HuH-7 (cell line): ENCODE data around the gene GNB5.
A peak's percentile ranks its signal among the peaks of the same experiment; 100 is the strongest.
"Not testable (repeated sequence)": the region's sequence is repeated elsewhere in the genome, so short reads cannot be mapped to it uniquely, and the experiment has no call there.

Source experiments
- DNase-seq: peaks from one replicate; pipeline ENCODE4 v3.0.0; 2011; ENCODE audit warnings: low spot score

Gene GNB5

DNA sequence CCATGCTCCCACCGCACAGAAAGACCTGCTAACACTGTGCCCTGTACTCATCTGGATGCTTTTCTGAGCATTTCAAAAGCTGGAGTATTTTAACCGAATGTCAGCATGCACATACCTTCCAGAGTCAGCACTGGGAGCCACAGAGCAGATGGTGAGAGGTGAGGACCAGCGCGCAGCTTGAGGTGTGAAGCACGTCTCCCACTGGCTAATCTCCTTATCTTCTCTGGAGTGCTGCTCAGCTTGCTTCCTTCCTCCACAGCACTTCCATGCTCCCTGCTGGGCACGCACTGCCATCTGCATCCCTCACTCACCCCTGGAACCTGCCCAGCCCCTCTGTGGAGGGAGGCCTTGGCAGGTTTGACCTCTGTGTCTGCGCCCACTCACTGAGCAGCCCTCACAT, at the start of gene GNB5:
TSS of gene GNB5 (minus strand) at position 186 of the 400 bp plus-strand sequence. CDS start 6,716 bp downstream, outside the sequence.
- DNase-seq = no peak

DNA sequence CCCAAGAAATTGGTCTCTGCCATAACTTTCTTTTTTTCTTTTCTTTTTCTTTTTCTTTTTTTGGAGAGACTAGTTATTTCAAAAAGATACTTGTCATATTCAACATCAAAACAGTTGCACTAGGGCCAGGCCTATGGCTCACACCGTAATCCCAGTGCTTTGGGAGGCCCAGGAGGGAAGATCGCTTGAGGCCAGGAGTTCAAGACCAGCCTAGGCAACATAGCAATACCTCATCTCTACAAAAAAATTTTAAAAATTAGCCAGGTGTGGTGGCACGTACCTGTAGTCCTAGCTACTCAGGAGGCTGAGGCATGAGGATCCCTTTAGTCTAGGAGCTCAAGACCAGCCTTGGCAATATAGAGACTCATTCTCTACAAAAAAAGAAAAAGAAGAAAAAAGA, 49.0 kb upstream of the GNB5 start:
- DNase-seq = no peak

DNA sequence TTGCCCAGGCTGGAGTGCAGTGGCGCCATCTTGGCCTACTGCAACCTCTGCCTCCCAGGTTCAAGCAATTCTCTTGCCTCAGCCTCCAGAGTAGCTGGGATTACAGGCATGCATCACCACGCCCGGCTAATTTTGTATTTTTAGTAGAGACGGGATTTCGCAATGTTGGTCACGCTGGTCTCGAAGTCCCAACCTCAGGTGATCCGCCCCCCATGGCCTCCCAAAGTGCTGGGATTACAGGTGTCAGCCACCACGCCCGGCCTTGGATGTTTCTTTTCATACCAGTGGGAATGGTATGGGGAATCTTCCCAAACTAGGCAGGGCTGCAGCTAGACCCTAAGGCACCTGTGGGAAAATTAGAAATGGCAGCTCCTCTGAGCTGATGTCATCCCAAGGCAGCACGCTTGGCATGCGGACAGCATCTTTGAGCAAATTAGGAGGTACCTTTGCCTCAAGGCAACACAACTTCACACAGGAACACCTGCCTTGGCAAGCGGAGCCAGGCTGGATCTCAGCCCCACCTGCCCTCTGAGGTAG, 47.9 kb upstream of the GNB5 start:
- not testable (repeated sequence) for DNase-seq

DNA sequence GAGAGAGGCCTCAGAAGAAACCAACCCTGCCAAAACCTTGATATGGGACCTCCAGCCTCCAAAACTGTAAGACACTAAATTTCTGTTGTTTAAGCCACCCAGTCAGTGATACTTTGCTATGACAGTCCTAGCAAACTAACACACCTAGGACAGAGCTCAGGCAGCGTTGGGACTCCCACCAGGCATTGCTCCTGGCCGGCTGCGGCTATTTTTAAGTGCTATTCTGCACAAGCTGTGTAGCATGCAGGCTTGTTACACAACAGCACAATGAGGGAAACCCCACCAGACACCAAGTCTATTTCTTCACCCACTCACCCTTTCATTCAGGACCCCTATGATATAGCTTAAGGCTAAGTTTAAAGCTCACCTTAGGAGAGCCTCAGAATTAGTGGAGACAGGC, 47.0 kb upstream of the GNB5 start:
- no peak for DNase-seq

DNA sequence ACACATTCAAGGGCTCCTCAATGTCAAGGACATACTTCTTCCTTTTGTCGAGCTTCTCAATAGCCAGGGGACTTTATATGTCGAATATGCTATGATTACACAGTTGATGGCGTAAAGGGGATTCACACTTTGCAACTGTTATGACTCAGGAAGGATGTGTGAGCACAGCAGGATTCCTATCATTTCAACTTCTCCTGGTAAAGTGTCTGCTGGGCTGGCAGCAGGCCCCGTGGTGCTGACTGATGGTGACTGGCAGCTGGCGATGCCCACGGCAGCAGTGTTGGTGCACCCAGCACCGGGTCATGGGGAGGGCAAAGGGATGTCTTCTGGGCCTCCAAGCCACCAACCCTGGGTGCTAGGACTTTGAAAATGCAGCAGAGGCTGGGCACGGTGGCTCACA, 44.8 kb upstream of the GNB5 start:
- DNase-seq = no peak

DNA sequence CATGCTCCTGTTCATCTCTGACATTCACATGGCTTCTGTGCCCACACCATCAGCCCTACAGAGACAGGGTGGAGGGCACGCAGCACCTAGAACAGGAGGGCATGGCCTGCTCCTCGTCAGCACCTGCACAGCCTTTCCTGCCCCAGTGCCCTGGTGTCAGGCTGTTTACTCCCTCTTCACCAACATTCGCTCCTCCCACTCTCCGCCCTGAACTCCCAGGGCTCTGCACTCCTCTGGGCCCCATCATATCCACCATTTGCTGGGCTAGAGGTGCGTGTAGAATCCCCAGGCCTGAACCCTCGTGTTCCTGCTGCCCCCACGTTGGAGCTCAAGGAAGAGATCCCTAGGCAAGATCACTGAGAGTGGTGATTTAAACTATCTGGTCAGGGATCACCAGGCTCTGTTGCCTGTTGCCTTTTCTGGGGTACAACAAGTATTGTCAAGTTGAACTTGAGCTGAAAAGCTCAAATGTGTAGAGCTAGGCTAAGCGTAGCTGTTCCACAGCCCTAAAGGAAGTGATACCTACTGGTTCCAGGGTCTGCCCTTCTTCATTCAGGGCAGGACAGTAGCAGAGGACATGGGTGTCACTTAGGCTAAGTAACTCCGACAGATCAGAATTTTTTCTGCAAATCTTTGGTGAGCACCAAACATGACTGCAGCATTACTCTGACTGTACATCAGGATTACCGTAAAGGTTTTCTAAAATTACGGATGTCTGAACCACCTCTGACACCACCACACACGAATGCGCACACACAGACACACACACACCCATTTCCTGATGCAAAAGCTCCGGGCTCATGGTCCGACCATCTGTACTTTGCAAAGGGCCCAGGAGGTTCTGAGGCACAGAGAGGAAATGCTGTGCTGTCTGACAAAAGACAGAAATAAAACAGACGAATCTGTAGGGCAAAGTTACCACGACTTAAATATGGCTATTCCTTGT, 43.7 kb upstream of the GNB5 start:
- no peak for DNase-seq

DNA sequence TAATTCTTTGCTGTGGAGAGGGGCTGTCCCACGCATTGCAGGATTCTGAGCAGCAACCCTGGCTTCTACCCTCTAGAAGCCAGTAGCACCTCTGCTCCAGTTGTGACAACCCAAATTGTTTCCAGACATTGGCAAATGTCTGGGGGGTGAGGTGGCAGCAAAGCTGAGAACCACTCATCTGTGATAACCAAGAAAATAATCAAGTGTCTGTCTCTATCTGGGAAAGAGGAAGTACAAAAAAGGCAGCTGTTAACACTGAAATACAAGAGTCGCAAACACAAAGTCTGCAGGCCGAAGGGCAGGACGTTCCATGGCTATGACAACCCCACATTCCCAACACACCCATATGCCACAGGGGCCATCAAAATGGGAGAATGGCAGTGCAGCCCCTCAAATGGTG, 42.2 kb upstream of the GNB5 start:
- no peak for DNase-seq

DNA sequence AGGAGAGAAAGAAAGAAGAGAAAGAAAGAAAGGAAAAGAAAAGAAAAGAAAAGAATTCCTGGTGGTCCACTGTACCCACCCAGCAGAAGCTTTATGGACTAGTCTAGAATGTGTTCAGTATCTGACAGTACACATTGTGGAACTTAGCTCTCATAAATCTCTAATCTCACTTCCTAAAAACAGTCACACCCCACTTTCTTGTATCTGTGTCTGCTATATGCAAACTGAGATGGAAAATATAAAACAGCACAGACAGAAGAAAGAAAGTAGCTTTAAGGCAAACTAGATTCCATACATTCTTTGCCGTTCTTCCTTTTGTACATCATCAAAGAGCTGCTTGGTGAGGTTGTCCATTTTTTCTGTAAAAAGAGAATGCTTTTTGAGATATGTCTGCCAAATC, 41.1 kb upstream of the GNB5 start:
- no peak for DNase-seq

DNA sequence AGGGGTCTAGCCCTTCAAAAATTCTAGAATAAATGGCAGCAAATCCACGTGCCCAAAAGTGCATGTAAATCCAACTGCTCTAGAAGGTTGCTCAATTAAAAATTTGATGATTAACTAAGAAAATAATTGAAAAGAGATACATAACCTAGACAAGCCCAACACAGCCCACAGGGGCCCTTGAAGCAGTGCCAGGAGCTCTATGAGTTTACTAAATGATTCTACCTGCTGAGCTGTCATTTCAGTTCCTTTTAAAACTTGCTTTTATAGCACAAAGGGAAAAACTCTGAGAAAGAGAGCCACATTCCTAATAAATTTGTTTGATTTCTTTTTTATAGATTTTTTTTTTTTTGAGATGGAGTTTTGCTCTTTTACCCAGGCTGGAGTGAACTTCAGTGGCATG, 38.9 kb upstream of the GNB5 start:
- DNase-seq = no peak

DNA sequence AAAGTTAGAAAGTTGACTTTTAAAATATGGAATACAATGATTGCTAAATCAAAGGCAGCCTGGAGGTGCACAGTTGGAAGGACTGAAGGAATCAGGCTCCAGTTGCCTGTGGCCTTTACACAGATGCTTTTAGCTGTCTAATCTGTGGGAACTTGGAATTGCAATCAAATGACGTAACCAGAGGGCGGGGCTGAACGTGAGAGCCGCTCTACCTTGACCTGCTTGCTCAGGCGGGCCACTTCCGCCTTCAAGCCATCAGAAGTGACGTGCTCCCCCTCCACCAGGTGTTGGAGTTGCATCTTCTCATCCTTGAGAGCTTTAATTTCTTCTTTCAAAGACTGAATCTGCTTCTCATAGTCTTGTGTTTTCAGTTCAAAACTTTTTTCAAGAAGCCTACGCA, 37.7 kb upstream of the GNB5 start:
- no peak for DNase-seq

DNA sequence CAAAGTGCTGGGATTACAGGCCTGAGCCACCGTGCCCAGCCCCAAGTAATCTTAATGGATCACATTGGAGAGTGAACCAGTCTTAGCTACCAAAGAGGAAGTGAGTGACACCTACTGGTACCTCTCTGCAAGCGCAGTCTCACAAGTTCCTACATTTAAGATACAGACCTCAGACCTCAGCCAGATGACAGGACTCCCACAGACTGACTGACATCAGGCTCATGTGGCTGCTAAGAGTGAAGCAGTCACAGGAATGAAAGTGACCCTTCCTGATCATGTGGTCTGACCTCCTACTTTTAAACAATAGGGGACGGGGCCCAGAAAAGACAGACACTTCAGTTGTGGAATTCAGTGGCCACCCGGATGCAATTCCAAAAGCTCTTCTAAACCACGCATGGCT, 36.3 kb upstream of the GNB5 start:
- DNase-seq = peak; percentile 62

DNA sequence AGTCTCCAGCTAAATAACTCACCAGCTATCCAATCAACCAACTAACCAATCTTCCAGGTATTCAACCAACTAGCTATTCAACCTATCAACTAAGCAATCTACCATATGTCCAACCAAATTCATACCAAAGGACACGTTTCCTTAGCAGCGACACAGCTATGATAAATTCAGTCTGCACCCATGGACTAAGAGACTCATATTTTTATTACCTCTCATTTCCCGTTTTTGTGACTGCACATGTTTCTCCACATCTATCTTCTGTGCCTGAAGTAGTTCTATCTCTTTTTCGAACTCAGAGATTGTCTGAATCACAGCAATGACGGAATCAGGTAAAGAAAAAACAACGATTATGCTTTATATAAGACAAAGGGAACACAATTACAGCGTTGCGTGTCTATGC, 34.0 kb upstream of the GNB5 start:
- no peak for DNase-seq

DNA sequence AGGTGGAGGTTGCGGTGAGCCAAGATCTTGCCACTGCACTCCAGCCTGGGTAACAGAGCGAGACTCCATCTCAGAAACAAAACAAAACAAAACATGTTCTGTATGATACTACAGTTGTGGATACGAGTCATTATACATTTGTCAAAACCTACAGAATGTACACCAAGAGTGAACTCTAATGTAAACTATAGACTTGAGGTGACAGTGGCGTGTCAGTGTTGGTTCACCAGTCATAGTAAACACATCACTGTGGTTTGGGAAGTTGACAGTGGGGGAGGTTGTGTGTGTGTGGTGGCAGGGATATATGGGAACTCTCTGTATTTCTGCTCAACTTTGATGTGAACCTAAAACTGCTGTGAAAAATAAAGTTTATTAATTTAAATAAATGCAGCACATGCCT, 33.0 kb upstream of the GNB5 start:
- DNase-seq = no peak

DNA sequence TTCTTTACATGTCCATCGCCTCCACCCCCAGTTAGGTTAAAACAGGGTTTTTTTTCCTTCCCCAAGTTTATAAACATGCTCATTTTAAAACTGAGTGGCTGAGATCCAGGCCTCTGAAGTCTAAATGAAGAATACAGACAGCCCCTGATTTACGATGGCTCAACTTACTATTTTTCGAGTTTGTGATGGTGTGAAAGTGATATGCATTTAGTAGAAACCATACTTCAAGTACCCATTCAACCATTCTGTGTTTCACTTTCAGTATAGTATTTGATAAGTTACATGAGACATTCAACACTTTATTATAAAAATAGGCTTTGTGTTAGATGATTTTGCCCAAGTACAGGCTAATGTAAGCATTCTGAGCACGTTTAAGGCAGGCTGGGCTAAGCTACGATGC, 30.5 kb upstream of the GNB5 start:
- DNase-seq = no peak

DNA sequence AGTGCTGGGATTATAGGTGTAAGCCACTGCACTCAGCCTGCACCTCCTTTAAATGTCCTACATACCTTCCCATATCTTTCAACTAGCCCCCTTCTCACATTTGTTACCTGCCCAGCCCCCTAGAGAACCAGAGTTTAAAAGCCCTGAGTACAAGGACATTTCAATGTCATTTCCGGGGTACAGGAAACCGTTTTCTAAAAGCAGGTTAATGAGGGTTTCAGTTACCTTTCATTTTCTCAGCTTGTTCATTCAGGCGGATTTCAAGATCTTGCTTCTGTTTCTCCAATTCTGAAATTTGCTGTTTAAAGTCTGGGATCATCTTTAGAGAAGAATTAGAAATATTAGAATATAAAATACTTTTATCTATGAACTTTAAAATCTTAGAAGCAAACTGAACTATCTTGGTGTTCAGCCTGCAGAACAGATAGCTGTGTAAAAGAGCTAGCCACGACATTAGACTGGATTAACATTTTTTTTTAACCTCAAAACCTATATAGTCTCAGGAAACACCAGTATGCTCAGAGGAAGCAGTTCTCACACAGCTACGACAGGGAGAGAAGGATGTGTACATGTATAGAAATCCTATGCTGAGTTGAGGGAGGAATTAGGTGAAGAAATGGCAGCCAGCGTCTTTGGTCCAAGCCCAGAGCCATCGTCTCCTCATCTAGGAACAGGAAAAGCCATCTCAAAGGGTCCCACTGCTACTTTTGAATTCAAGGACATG, 29.9 kb upstream of the GNB5 start:
- DNase-seq = no peak

DNA sequence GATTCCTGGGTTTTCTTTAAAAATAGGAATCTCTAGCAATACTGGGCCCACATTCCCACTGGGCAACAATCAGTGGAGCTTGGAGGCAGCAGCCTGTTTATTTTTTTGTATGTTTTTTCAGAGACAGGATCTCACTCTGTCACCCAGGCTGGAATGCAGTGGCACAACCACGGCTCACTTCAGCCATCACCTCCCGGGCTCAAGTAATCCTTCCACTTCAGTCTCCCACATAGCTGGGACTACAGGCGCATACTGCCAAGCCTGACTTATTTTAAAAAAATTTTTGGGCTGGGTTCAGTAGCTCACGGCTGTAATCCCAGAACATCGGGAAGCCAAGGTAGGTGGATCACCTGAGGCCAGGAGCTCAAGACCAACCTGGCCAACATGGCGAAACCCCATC, 29.1 kb upstream of the GNB5 start:
- no peak for DNase-seq

DNA sequence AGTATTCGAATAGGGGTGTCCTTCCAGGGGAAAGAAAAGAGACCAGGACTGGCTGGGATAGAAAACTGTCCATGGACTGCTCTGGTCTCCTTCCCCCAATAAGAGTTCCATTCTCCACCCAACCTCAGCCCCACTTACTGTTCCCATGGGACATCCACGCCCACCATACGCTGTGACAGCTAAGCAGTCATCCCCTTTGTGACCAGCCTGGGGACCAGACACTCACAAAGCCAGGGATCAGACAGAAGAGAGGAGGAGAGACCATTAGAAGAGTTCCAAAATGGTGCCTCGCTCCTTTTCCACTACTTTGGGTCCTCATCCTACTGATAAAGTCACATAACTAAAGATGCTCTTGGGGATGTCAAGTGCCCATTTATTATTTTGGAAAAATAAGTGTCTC, 27.6 kb upstream of the GNB5 start:
- no peak for DNase-seq

DNA sequence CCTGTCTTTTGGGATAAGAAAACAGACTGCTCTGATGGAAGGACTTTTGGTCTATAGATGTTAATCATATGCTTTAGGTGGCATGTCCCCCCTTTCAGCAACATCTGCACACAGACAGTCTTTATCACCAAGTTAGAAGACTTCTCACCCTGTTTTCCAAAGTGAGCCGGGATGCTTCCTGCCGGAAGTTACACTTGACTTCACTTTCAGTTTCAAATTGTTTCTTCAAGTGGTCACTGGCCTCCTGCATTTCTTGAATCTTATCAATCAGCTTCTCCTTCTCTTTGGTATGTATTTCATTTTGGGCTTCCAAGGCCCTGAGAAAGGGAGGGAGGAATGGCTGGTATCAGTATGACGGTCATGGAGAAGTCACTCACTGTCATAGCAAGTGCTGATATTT, 27.2 kb upstream of the GNB5 start:
- DNase-seq = no peak

DNA sequence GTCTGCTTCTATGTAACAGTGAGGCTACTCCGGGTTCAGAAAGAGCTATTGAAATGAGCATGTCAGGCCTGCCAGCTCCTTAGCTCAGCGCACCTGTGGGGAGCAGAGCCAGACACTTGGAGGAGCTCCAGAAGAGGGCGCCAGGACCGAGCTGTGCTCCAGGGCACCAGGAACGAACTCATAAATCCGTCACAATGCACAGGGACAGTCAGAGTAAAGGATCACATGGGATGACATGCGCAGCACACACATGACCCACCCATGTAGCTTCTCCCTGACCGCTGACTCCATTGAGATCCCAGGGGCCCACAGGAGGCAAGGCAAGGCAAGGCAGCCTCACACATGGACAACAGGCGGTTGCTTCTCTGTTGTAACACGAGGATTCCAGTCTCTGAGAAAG, 26.0 kb upstream of the GNB5 start:
- DNase-seq = peak; percentile 20

DNA sequence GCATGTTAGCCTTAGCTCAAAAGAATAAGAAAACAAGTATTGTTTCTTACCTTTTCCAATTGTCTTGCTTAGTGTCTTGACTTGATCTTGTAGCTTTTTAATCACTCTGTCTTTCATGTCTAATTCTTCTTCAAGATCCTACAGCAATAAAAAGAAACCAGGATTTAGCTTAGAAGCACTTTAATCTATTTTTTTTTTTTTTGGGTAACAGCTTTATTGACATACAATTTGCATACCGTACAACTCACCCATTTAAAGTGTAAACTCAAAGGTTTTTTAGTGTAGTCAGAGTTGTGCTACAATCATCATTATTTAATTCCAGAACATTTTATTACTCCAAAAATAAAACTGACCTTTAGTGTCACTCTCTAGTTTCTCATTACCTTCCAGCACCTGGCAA, 23.4 kb upstream of the GNB5 start:
- no peak for DNase-seq

DNA sequence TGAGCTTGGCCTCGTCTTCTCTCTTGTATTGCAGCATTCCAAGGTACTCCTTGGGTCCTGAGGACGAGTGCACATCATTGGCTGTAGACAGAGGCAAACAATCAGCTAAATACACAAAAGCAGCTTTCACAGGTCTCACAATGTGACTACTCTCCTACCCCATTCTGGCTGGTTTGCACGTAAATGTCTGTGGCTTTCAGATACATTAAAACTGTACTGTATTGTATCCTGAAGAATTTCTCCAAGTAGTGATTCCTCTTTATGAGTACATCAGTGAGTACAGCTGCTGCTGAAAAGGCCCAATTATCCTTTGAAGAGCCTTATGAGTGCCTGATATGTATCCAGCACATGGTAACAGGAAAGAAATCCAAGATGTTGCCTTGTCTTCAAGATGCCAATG, 22.0 kb upstream of the GNB5 start:
- no peak for DNase-seq

DNA sequence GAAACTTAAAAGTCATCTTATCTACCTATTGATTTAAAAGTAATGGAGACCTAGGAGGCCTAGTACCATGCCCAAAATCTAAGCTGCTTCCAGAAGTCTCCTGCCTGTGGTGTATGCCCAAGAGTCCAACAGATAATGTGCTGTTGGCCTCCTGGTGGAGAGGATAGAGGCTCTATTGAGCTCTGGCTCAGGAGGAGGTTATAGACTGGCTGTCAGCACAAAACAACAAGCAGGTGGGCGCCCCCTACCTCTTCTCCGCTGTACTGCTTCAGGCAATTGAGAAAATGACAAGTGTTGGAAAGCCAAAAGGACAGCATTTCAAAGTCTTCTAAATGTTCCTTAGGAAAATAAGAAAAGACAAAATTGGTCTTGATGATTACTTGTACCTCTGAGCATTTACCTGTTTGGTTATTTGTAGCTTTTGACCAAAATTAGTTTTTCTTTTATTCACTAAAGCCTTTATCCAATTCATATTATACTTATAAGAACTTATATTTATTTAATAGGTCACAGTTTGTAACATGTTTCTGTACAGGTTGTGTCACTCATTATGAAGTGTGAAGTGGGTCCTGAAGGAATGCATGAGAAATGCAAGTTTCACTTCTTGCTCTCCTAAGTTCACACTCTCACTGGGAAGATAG, 17.2 kb upstream of the GNB5 start:
- peak; percentile 70 for DNase-seq

DNA sequence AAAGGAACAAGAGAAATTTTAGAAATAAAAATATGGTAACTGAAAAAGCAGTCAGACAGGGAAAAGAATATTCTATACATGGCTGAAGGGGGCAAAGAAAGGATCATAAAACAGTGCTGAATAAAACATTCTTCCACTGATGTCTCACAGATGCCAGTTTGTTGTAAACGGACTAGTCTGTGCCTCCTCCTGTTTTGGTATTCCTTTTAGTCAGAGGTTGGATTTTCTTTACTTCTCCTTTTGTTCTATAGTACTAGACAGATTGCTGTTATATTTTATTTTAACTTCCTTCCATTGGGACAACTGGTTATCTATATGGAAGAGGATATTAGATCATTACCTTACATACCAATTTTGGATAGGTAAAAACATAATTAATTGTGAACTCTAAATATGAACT, 16.0 kb upstream of the GNB5 start:
- DNase-seq = no peak
